CD4-positive, alpha-beta T cell treated with Interleukin-15 for 4 hours (primary cell): ENCODE measurements around the gene STX8.

Experiments
- DNase-seq: peaks from one replicate; pipeline ENCODE4 v3.0.0-alpha.2; 2020; ENCODE audit warnings: low spot score

The STX8 gene

DNA sequence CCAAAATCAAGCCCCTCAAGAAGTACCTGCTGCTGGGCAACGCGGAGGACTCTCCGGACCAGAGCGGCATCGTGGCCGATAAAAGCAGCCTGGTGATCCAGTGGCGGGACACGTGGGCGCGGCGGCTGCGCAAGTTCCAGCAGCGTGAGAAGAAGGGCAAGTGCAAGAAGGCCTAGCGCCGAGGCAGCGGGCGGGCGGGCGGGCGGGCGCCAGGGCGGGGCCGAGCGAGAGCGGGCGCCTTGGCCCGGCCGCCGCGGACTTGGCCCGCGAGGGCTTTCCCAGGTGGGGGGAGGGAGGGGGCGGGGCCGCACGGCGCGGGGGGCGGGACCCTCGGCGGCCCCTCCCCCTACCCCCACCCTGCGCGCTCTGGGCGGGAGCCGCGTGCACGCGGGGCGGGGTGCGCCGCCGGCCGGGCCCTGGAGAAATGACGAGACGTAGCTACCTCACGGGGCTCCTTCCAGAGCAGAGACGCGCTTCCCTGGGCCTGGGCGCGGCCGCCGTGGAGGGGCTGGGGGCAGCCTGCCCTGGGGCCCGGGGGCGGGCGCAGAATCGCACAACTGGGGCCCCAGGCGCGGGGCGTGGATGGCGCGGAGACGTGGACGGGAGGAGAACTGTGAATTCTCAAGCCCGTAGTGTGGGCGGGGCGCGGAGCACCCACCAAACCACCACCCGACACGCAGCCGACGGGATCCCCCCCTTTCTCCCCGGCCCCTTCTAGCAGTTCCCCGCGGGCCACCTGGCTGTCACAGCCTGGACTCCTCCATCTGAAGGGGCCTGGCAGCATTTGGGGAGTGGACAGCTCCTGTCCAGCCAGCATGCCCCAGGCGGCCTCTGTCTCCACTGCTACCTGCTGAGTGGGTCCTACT, 335.6 kb downstream of the STX8 start:
- DNase-seq: peak; percentile 71

DNA sequence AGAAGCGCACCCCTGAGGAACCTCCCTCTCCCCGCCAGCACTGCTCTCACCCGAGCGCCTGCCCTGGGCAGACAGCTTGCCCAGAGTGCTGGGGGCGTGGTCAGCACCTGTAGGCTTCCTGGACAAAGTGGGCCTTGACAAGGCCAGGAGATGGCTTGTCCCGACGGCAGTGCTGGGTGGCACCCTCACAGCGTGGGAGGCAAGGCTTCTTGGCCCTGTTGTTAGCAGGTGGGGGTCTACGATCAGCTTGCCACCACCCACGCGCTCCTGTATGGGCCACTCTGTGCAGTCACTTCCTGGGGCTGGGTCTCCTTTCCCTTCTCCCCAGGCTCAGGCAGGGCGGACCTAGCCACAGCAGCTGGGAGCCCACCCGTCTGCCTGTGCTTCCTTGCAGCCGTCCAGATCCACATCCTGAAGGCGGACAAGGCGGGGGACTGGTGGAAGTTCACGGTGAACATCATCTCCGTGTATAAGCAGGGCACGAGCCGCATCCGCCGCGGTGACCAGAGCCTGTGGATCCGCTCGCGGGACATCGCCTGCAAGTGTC, 336.3 kb downstream of the STX8 start:
- no peak for DNase-seq

DNA sequence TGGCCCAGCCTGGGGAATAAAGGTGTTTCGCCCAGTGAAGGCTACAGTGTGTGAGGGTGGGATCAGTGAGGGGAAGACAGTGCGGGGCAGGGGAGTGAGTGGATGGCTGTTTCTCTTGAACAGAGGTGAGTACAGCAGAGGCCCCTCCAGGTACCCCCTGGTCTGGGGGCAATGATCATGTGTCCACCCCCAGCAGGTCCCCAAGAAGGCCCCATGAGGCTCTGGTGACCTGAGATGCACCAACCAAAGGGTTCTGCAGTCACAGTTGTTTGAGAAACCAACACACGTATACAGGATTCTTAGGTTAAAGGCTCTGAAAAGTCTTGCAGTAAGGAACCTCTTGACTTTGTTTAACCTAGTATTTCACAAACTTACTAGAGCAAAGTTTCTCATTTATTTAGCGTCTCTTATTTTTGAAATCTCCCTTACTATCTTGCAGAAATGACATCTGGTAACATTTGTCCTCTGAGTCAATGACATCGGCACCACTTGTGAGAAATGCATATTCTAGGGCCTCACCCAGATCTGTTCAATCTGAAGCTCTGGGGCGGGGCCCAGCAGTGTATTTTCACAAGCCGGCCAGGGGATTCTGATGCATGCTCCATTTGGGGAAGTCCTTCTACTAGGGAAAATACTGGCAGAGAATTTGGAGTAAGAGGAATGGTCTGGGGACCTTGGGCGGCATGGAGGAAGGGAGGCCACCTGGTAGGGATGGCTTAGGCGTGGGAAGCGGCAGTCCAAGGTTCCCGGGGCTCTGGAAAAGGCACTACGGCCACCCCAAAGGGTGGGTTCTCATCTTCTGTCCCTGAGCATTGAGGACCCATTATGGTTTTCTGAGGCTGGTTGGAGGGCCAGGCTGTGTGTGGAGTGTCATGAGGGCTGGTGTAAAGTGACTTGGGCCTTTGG, 337.0 kb downstream of the STX8 start:
- DNase-seq: no peak

DNA sequence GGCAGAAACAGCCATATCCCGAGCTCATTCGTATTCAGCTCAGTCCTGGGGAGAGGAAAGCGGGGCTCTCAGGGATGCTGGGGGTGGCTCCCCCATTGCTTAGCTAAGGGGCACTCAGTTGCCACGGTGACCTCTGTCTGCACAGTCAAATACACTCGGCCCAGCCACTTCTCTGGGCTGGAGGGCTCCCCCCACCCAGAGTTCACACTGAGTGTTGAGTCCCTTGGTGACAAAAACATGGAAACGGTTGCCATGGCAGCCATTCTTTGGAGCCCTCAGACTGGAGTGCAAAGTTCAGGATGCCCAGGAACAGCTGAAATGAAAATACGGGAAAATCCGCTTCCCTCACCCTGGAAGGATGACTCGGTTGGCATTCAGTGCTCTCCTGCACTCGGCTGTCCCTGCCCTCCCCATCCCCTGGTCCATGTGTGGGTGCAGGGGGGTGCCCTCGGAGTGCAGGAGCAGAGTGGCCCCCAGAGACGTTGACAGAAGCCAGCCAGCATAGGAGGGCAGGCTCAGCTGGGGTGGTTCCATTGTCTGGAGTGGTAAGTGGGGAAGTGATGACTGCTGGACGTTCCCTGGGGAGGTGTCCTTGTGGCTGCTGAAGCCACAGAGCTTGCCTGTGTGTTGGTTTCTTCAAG, 337.8 kb downstream of the STX8 start:
- DNase-seq: no peak

DNA sequence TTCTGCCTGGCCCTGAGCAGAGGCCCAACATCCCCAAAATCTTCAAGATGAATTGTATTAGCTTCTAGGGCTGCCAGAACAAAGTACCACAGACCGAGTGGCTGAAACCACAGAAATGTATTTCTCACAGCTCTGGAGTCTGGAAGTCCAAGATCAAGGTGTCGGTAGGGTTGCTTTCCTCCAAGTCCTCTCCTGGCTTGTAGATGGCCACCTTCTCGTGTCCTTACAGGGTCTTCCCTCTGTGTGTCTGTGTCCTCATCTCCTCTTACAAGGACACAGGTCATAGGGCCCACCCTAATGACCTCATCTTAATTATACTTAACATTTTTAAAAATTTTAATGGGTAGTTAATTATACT, 338.6 kb downstream of the STX8 start:
- no peak for DNase-seq

DNA sequence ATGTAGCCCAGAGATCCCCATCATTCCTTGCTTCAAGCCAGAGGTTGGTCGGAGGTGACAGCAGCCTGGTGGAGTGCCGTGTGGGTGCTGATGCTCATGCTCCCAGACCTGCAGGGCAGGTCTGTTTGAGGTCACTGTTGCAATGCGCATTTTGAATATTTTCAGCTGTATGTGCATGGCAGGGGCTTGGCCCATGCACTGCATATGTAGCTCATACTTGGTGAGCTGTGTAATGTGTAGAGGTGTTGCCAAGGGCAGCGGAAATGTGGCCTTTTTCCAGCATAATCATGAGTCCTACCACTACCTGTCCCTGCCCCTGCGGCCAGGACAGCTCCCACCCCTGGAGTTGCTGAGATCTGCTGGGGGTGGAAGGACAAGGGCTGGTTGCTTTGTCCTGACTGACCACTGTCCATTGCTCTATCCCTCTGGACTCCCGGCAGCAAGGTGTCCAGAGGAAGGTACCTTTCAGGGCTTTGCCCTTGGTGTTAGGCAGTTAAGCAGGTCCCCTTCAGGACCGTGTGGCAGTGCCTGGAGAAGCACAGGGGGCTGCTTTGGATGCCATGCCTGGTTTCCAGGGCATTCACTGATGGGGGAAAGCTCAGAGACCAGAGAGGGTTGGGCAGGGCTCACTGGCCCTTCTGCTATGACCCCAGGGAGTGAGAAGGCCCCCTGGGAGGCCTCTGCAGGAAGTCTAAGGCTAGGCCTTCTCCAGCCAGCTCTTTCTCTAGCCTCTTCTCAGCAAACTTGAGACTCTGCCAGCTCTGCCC, 339.2 kb downstream of the STX8 start:
- no peak for DNase-seq

DNA sequence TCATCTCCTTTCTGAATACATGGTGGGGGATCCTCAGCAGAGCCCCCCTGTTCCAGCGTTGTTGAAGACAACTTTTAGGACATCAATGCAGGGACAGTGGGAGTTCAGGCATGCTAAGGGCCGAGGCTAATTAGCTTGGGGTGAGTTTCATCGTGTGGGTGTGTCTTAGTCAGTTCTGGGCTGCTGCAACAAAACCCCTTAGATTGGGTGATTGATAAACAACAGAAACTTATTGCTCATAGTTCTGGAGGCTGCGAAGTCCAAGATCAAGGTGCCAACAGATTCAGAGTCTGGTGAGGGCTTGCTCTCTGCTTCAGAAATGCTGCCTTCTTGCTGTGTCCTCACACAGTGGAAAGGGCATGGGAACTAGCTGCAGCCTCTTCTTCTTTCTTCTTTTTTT, 340.3 kb downstream of the STX8 start:
- DNase-seq: no peak

DNA sequence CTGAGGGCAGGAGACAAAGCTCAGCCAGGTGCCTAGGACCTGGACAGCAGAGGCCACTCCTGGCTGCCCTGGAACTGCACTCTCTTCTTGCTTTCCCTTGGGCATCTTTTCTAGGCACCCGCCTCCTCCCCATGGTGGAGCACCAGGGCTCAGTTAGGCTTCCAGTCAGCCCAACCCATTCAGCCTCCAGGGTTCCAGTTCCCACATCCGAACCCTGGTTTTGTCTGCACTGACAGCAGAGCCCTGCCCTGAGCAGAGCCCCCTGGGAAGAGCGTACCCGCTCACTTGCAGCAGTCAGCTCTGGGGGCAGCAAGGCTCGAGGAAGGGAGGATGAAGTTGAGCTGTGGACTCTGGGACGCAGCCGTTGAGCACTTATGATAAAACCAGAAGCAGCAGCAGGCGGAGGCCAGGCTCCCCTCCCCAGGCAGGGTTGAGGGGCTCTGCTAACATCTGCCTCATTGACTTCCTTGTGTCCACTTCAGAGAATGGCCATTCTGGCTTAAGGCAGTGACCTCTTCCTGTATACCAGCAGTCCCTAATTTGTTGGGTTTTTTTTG, 341.2 kb downstream of the STX8 start:
- DNase-seq: no peak

DNA sequence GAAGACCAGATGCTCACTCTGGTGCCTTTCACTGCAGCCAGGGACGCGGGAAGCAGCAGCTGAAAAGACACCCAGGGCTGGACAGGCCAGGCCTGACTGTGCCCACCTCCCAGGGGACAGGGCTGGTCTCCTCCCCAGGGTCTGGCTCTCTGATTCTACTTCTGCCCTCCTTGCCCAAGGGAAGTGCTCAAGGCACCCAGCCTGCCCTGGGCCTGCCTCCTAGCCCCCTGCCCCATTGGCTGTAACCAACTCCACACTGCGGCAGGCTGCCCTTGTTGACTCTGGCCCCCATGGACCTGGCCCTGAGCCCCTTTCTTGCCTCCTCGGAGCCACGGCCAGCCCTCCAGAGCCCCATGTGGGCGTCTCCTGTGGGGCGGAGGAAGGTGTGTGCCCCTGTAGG, 341.9 kb downstream of the STX8 start:
- DNase-seq: no peak

DNA sequence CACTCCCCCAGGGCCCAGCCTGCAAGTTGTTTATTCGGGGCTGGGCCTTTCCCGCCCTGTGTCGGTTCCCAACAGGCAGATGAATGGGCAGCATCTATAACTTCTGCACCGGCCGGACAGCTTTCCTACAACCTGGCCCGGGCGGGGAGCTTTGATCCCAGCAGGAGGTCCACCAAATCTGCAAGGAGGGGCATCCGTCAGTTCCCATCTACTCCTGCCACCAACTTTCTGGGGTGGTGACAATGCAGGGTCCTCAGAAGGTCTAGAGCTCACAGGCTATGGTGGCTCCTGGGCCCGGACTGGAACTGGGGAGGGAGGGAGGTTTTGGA, 342.4 kb downstream of the STX8 start:
- DNase-seq: no peak

DNA sequence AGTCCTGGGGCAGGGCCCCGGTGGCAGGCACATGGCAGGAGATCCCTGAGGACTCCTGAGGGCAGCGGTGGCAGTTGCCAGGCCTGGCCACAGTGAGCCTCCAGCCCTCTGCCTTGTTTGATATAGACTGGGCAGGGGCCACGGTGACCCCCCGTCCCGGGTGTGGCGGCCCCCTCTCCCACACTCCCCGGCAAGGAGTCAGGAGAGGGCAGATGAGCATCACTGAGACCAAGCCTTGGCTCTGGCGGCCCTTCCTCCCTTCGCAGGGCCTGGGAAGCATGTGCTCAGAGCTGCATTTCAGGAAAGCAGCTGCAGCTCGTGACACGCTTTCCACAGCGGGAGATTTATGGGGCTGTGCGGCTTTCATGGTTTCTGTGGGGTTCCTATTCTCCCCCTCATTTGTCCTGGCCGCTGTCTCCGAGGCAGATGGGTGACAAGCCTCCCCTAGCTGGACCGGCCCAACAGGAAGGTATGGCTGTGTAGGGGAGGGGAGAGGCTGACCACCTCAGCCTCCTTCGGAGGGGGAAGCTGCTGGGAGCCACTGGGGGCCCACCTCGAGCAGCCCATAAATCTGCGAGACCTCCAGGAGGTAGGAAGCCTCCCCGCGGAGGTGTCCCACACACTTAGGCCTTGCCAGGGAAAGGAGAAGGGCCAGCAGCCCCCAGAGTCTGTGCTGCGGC, 342.9 kb downstream of the STX8 start:
- DNase-seq: no peak

DNA sequence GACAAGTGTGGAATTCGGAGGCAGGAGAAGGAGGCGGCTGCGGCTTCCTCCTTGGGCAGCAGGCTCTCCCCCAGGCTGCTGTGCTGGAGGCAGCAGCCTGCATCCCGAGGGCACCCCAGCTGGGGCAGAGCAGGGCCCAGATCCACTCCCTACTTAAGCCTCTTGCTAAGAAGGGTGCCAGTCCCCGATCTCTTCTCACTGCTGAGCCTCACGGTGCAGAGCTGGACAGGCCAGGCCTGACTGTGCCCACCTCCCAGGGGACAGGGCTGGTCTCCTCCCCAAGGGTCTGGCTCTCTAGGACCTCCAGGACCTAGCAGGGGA, 343.5 kb downstream of the STX8 start:
- no peak for DNase-seq

DNA sequence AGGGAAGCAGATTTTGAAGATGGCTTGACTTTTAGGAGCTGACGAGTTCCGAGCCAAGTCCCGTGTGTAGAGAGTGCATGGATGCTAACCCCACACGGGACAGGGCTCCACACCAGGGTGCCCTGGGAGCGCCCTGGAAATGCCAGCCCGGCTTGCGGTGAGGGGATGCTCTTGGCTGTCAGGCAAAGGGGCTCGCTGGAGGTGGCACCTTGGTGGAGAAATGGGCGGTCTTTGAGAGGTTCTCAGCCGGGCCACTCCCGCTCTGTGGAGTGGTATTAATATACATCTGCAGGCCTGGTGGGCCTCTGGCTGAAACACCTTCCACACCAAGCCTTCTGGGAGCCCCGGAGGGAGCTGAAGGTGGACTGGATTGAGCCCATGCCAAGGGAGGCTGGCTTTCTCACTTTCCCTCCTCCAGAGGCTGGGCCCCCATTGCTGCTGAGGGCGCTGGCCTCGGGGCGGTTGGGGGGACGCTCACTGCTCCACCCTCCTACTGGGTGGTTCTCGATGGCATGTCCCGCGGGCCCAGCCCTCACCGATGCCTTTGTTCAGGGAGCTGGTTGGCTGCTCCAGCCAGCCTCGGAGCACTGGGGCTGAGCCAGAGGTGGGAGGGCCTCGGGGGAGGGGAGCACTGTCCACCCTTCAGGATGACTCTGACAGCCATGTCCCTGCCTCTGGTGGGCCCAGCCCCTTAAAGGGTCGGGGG, 344.0 kb downstream of the STX8 start:
- DNase-seq: no peak

DNA sequence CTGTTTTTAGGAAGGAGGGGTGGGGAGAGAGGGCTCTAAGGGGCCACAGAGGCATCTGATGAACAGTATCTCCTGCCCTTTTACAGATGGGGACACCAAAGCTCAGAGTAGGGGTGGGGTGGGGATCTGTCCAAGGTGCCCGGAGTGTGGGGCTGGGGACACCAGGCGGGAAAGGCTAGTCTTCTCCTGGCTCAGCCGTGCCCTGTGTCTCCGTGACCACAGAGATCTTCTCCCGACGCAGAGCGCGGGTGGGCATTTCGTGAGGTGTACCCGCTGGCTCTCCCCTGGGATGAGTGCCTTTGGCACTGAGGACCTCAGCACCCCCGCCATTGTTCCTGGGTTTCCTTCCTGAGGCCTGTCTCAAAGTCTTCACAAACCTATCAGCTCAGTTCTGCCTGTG, 344.8 kb downstream of the STX8 start:
- no peak for DNase-seq

DNA sequence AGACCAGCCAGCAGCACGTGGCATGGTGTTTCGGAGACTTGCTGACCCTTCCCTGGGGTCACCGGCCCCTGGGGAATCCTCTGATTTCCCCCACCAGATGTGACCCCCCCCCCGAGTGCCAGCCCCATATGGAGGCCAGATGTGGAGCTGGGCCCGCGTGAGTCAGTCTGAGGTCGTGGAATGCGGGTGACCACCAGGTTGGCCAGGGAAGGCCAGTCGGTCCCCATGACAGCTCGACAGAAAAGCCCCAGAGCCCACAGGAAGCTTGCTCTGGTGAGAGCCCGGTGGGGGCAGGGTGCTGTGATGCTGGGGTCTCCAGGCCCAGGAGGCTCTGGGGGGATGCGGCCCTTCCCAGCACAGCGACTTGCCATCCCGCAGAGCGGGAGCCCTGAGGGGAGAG, 345.3 kb downstream of the STX8 start:
- no peak for DNase-seq

DNA sequence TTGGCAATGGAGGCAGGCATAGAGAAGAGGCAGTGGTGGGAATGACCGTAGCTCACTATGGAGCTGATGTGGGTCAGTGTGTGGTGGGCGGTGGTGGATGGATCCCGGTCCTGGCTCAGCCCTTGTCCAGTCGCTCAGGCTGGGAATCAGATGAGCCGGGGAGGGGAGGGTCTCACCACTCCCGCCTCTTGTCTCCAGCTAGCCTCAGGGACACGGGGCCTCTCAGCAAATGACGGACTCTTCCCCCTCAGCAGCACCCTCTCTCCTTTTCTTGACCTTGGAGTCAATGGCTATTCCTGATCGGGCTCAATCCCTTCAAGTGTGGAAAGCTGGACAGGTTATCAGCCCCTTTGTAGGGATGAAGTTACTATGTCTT, 345.8 kb downstream of the STX8 start:
- no peak for DNase-seq

DNA sequence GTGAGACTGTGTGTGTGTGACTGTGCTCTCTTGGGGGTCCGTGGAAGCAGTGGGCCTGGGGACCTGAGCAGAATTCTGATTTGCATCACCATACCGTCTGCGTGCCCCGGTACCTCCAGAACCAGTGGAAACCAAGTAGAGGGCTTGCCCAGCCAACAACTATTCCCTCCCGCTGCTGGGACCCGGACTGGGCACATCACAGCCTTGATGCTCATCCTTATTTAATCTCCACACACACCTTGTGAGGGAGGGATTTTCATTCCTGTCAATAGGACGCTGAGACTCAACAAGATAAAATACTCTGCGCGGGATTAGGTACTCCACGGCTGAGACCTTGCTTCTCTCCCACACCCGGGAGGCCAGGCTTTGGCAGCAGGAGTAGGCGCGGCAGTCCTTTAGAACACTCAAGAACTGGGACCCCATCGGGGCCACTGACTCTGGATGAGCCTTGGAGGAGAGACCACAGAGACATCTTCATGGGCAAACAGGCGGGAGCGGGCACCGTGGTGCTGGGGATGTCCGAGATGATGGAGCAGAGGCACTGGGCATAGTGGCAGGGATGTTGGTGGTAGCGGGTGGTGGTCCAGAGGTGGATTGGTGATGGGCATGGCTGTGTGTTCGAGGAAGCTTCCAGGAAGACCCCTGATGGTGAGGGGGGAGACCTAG, 346.3 kb downstream of the STX8 start:
- DNase-seq: no peak

DNA sequence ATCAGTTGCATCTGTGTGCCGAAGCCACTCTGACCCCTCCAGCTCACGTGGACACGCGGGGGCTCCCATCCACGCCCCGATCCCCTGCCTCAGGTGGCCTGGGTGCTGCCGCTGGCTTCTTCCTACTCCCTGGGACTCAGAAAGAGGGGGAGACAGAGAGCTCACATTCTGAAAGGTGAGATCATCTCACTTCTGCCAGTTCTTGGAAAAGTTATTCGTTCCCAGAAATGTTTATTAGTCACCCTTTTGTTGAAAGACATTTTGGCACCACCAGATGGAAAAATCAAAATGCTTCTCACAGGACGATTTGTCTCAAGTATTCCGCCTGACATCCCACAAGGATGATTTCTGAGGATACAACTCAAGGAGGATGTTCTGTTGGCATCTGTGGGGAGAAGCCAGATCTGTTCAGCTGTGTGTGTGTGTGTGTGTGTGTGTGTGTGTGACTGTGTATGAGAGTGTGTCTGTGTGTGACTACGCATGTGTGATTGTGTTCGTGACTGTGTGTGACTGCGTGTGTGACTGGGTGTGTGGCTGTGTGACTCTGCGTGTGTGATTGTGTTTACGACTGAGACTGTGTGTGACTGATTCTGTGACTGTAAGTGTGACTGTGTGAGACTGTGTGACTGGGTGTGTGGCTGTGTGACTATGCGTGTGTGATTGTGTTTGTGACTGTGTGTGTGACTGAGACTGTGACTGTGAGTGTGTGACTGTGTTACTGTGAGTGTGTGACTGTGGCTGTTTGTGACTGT, 347.0 kb downstream of the STX8 start:
- no peak for DNase-seq

DNA sequence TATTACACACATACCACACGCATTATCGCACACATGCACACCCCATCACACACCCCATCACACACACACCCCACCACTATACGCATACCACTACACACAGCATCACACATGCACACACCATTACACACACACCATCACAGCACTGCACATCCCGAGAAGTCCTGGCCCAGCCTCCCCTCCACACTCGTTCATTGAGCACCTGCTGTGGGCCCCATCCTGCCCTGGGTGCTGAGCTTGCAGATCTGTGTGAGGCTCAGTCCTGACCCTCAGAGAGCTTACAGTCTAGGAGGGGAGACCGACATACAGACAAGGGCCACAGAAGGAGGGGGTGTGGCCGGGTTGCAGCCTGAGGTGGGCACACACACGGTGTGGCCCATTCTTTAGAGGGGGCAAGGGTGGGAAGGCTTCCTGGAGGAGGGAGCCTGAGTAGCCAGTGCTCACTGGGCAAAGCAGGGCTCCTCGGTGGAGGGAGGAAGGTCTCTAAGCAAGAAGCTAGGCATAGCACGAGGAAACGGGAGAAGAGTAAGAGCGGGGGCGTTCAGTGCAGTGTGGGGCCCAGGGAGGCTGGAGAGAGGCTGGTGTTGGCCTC, 347.7 kb downstream of the STX8 start:
- no peak for DNase-seq
